ENCODE measurements around the gene POLE. TPM values are rescaled to one million over a fixed set of nuclear protein-coding genes. Genes with fewer than 3 reads are reported as not detected.

The POLE gene
- total RNA-seq, 4 donors from 2014 or later, result 28.2 to 98.5 (median 30.0) TPM

DNA sequence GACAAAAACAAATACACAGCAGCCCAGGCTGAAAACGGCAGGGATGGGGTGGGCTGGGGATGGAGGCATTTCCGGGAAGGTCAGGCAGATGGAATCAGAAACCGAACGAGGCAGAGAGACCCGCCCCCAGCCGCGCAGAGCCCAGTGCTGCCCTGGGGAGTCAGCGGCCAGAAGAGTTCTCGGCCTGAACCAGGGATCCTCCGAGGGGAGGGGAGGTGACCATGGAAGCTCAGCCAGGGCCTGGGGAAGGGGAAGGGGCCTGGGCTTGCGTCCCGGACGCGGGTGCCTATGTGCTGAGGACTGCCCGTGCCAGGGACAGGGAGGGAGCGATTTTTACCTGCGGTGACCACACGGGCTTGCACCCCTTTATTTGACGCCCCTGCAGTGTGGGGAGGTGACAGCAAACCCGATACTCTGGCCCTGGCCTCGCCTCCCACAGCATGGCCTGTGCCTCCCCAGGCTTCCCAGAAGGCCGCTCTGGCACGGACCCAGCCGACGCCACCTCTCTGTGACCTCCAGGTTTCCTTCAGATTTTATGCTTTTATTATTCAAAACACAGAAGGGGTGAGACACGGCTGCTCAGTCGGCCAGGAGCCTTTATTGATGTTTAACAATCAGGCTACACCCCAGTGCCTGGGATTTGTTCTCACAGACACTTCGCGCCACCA, 84.4 kb downstream of the POLE start:
- no peak for TF ChIP-seq CTCF (IDR thresholded peaks at IDR 0.05; ENCODE audit: low read depth)

DNA sequence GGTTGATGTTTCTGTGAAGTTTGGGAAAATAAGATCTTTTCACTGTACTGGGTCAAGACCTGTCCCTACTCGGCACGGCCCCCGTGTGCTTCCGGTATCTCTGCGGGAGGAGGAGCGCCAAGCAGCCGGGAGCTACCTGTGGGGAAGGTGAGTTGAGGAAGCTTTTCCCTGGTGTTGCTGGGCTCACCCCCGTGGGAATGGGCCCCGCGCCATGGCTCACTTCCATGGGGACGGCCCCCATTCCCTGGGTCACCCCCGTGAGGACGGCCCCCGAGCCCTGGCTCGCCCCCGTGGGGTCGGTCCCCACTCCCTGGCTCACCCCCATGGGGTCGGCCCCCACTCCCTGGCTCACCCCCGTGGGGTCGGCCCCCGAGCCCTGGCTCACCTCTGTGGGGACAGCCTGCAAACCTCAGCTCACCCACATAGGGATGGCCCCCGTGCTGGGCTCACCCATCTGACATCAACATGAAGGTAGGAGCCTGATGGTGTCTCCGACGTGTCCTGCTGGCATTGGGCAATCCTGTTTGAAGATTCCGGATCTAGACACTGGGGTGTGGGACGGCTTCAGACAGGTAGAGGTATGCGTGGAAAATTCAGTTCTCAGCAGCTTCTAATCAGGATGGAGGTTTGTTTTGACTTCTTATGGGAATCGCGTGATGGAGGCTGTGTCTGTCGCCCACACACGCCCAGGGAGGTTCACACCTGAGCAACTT, 85.8 kb downstream of the POLE start:
- no peak for TF ChIP-seq CTCF (IDR thresholded peaks at IDR 0.05; ENCODE audit: low read depth)

DNA sequence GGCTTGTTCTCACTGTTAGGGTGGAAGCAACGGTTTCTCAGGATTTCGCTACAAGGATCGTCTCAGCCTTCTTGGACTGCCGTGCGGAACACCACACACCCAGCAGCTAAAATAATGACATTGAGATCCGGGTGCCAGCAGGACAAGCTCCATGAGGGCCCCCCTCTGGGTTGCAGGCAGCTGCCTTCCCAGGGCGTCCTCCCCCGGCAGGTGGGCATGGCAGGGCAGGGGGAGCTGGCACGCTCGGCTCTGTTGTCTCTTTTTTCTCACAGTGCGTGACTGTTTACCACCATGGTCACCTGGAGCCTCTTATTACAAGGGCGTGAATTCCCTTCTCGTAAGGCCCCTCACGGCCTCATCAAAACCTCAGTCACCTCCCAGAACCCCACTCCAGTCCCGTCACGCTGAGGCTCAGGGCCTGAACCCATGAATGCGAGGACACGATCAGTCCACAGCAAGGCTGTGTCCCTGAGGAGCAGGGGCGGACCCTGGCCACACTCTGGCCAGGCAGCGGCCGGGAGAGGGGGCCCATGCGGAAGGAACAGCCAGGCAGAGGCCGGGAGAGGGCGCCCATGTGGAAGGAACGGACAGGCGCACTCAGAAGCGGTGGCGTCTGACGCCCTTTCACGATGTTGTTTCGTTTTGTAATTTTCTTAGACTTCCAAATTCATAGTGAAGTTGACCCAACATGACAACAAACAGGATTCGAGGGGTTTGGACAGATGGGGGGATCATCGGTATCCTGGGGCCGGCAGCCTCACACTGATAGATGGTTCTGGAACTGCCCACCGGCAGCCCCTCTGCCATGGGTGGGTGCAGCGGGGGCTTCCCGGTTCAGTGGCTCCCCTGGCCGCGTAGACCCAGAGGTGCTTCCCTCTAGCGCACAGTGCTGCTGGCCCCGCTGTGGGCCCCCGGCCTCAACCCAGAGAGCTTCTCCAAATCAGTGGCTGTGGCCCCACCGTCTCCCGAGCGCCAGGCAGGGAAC, 86.8 kb downstream of the POLE start:
- TF ChIP-seq CTCF (IDR thresholded peaks at IDR 0.05; ENCODE audit: low read depth), result no peak

- no peak for TF ChIP-seq CTCF (IDR thresholded peaks at IDR 0.05; ENCODE audit: low read depth)
Observed at GRCh38 chr12:132597333-132598316, 89.5 kb downstream of the POLE start.

DNA sequence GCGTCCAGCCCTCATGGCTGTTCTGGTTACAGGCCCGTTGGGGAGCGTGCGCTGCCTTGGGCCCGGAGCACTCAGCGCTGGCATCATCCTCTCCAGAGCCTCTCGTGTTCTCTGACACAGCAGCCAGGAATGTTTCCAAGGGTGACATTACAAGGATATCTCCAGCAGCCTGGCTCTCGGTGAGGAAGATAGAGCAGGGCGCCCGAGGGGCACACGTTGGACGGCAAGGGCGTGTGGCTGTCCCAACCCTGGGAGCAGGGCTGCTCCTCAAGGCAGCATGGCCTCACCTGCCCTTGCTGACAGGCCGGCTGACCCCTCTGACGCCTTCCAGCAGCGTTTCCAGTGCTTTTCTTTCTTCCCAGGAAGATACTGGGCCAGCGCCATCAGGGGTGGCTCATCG, 91.1 kb downstream of the POLE start:
- TF ChIP-seq CTCF (IDR thresholded peaks at IDR 0.05; ENCODE audit: low read depth), result no peak

DNA sequence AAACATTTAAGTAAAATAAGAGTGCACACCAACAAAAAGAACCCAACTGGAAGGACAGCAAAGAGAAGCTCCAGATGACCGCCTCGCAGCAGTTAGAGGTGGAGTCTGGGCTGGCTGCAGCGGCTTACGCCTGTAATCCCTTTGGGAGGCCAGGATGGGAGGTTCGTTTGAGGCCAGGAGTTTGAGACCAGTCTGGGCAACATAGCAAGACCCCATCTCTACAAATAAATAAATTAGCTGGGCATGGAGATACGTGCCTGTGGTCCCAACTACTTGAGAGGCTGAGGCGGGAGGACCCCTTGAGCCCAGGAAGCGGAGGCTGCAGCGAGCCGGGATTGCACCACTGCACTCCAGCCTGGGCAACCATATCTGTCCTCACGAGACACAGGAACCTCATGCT, 92.0 kb downstream of the POLE start:
- TF ChIP-seq CTCF (IDR thresholded peaks at IDR 0.05; ENCODE audit: low read depth), result no peak

Measured in subcutaneous adipose tissue (tissue), 4 donors.